ENCODE data around the gene XPC.
A peak's percentile ranks its signal among the peaks of the same experiment; 100 is the strongest.
"Not testable (repeated sequence)": the region's sequence is repeated elsewhere in the genome, so short reads cannot be mapped to it uniquely, and the experiment has no call there.

The XPC gene

DNA sequence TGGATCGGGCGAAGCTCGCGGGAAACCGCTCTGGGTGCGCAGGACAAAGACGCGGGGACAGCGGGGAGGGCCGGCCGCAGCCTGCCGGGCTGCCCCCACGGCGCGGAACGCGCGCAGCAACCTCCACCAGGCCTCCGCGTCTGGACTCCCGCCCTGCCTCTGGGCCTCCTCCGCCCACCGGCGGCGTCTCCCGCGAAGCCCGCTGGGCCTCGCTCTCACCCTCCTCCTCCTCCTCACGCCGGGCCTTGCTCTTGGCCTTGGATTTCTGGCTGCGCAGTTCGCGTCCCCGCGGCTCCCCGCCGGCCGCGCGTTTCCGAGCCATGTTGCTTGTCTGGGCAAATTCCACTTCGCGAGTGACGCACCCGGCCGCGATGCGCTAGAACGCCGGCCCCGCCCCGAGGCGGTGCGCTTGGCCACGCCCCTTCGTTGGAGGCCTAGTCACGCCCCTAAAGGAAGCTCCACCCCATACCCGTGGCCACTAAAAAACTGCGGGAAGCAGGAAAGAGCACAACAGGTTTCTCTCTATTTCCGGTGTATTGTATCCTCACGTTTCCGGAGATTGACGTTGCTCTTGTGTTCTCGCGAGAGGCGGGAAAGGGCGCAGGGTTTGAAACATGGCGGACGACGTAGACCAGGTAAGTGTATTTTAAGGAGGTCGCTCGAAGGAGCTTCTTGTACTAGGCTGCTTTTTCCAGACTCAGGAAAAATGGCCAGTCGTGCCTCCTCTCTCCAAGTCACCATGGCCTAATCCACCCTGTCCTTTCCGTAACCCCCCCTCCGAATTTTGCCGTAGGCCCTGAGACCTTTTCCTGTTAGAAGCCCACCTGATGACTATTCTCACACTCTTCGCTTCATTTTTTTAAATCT is at the start of gene XPC, which contains the start of gene LSM3:
TSS of gene XPC (minus strand) at position 355 of the 867 bp plus-strand sequence. CDS start at position 322, 33 bp downstream.
TSS of gene LSM3 (plus strand) at position 571 of the 867 bp plus-strand sequence. CDS start at position 615, 44 bp downstream.
- DNase-seq = peak; percentile 92

DNA sequence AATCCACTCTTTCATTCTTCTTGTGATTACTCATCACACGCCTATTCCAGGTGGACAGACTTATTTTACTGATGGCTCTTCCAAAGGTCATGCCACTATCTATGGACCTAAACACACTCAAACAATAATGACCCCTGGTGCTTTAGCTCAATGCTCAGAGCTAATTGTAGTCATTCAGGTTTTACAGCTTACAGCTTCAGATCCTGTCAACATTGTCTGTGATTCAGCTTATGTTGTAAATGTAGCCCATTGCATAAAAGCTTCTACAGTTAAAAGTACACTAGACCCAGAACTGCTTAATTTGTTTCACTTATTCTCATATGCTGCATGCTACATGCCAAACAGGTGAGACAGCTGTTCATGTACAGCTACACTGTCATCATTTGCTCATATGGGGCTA is 49.5 kb upstream of the XPC start:
- DNase-seq = no peak

DNA sequence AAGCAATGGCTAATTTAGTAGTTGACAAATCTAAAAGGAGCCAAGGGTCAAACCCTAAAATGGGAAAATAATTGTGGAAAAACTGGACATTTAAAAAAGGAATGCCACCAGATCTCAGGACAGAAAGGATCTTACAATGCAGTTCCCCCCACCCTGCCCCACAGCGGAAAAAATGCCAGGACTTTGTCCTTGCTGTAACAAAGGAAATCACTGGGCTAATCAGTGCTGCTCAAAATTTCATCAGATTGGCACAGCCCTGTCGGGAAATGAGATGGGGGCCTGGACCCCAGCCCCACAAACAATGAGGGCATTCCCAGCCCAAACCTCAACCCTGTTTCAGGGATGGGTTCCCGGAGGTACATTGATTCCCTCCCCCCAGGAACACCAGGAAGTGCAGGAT is 48.0 kb upstream of the XPC start:
- not testable (repeated sequence) for DNase-seq

DNA sequence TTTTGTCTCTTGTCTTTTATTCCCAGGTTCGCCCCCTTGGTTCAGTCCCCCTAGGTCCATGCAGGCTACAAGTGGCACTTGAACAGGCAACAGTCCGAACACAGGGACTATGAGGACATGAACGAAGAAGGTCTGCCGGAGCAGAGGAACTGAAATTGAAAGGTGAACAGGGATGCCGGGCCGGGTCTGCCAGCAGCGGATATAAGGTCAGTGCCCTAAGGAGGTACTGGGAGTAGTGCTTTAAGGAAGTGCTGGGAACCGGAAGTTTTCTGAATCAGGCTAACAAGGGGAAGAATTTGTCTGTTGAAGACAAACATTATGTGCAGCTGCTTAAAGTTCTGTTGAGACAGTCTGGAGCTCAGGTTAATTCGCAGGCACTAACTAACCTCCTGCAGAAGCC is 47.0 kb upstream of the XPC start:
- DNase-seq = no peak

DNA sequence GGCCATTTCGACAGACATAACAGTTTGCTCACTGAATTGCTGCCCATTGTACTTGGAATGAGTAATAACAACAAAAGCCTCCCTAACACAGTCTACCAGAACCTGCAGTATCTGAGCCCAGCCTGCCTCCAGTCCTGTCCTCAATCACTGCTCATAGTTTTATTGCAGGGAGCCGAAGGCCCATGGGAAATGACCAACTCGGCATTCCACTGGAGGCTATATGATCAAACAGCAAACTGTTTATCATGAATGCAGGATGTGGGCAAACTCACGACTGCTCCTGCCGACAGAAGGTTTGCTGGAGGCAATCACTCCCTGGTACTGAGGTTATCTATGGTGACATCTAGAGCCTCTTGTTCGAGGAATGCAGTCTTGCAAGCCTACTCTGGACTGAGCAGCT is 46.5 kb upstream of the XPC start:
- DNase-seq = no peak

DNA sequence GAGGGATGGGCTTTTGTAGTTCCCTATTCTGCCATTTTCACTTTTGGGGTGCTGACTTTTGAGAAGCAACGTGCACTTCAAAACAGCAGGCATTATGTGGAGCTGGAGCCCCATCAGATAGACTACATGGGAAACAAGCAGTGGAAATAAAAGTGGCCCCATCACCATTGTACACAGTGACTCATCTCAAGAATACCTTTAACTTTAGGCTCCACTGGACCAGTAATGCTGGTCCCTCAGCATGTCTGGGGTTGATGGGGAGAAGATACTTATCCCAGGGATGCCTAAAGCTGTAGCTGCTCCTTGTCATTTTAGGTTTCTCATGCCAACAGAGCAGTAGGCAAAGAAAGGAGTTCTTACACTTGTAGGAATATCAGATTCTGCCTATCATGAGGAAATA is 45.2 kb upstream of the XPC start:
- DNase-seq = no peak

DNA sequence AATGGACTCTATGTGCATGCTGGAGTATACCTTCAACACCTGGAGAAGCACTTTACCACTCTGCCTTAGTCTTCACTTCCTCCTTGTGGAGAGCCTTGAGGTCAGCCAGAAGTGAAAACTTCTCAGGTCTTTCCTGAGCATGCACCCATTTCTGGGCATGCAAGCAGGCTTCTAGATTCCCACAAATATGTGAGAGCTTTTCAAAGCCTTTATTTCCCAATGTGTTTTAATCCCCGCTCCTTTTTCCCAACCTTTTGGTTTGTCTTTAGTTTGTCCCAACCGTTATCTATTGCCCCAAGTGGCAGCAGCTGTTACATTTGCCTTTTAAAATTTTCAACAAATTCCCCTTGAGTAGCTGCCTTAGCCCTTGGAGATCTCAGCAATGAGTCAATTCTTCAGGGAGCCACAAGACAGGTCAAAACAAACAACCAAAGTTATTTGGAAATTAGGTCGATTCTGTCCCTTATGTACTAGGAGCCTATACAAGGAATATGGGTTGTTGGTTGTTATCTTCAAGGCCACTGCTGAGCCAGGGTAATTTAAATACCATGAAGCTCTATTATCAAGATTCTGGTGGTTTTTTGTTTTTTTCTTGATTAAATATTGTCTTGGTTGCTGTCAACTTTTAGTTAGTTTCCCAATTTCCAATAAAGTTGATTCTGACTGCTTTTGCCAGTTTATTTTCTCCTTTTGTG is 44.6 kb upstream of the XPC start:
- DNase-seq = no peak

DNA sequence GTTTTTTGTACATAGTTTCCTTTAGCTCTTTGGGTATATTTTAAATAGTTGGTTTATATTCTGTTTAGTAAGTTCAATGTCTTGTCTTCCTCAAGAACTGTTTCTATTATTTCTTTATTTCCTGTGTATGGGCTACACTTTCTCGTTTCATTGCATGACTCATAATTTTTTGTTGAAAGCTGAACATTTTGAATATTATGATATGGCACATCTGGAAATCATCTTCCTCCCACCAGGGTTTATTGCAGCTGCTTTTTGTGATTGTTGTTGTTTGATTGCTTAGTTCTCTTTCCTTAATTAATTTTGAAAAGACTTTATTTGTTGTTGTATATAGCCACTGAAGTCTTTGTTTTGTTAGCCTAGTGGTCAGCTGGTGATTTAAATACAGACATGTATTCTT is 44.1 kb upstream of the XPC start:
- no peak for DNase-seq

DNA sequence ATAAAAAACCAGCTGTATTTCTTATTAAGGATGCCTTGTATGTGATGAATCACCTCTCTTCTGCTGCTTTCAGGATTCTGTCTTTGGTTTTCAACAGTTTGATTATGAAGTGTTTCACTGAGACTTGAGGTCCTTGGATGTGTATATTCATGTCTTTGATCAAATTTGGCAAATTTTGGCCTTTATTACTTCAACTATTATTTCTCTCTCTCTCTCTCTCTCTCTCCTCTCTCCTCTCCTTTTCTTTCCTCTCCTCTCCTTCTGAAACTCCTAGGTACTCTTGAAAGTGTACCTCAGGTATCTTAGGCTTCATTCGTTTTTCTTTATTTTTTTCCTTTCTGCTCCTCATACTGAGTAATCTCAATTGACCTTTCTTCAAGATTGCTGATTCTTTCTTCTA is 43.5 kb upstream of the XPC start:
- no peak for DNase-seq

DNA sequence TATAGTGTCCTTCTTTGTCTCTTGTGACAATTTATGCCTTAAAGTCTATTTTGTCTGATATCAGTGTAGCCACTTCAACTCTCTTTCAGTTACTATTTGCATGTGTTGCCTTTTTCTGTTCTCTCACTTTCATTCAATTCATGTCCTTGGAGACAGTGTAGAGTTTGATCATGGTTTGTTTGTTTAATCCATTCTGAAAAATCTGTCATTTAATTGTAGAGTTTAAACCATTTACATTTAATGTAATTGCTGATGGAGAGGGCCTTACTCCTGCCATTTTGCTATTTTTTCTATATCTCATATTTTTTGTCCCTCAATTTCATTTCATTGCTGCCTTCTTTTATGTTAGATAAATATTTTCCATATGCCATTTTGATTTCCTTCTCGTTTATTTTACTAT is 42.5 kb upstream of the XPC start:
- DNase-seq = no peak

DNA sequence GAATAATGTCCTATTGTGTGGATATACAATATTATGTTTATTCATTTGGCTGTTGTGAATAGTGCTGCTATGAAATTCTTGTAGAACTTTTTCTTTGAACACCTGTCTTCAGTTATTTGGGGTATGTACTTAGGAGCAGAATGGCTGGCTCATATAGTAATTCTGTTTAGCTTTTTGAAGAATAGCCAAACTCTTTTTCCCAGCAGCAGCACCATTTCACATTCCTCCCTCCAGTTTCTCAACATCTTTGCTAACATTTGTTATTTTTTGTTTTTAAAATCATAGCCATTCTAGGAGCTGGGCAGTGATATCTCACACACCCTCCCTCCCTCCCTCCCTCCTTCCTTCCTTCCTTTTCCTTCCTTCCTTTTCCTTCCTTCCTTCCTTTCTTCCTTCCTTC is 40.0 kb upstream of the XPC start:
- no peak for DNase-seq

DNA sequence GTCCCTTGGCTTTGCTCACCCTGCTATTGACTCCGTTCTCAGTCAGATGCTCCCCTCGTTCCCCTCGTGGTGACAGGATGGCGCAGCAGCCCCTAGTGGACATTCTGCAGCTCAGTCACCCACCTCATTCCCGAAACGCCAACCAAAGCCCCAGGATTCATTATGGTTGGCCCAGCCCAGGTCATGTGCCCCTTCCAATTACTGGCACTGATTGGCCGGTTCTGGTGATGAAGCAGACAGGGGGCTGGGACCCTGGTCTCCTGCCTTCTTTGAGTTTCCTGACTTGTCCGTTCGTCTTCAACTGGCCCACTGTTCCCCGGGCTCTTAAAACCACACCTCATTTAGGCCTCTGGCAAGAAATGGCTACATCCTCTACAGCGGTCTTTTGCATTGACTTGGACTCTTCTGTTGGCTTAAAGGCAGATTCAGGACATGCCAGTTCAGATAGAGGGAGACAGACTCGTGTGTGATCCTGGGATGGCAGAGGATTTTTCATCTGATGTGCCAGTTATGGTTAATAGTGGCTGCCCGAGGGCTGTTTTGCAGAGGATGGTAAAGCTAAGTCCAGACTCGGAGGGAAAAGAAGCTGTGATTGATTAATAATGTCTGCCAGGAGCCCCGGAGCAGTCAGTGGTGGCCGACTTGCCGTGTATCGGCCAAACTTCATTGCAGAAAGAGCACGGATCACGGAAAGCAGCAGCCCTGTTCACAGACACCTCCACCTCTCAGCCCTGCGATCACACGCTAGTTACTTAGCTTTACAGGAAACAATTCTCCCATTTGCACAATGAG is 38.1 kb upstream of the XPC start:
- DNase-seq = peak; percentile 21

DNA sequence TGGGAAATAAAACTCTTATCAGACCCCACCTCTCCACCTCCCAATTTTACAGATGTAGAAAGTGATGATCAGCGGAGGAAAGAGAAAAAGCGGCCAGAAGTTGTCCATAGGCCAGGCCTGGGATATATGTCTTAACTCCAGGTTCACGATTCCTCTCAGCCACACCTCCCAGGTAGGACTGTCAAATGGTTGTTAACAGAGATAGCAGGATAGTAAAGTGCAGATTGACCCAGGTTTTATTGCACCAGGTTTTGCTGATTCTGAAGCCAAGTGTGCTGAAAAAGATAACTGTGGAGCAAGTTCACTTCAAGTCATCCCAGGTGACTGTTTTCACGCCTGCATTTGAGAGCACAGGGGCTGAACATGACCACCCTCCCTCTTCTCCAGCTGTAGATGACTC is 36.4 kb upstream of the XPC start:
- no peak for DNase-seq

DNA sequence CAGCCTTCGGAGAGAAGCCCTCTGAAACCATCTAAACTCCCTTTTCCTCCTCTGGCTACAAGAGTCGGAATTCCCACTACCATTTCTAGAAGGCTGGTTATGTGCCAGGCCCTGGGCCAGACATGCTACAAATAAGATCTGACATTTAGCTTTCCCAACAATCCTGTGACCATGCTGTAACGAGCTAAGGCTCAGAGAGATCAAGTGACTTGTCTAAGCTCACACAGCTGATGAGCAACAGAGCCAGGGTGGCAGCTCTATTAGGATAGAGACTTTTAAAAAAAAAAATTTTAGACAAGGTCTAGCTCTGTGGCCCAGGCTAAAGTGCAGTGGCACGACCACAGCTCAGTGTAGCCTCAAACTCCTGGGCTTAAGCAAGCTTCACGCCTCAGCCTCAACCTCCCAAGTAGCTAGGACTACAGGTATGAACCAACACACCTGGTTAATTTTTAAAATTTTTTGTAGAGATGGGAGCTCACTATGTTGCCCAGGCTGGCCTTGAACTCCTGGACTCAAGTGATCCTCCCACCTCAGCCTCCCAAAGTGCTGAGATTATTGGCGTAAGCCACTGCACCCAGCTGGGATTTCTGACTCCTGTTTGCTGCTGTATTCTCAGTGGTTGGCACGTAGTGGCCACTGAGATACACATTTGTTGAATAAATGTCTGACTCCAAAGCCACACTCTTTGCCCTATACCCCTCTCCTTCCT is 34.8 kb upstream of the XPC start:
- no peak for DNase-seq

DNA sequence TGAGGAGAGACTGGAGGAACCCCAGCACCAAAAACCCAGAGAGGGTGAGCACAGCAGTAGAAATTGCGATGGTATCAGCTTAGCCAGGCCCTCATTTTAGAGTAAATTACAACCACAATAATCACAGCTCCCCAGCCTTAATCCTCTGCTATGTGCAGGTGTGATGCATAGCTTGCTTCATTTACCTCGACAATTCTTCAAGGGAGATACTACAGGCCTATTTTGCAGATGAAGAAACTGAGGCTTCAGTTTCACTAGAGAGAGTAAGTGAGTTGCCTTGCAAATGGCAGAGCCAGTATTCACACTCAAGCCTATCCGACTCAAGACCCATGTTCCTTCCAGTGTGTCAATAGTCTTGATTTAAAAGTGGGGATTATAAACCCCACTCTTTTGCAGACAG is 33.6 kb upstream of the XPC start:
- DNase-seq = no peak

DNA sequence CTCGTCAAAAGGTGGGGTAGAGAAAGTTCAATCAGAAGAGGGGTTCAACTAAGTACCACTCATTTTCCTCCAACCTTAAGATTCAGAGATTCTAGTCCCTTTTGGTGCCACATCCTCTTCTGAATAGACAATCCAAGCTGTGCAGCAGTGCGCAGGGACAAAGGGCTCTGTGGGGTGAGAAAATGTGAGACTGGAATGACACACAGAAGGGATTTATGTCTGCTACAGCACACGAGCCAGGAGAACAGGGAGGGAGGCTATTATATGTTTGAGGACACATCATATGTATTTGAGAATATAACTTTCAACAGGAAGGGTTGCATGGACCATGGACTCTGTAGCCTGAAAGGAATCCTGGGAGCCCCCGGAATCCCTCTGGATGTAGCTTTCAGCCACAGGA is 33.2 kb upstream of the XPC start:
- no peak for DNase-seq

DNA sequence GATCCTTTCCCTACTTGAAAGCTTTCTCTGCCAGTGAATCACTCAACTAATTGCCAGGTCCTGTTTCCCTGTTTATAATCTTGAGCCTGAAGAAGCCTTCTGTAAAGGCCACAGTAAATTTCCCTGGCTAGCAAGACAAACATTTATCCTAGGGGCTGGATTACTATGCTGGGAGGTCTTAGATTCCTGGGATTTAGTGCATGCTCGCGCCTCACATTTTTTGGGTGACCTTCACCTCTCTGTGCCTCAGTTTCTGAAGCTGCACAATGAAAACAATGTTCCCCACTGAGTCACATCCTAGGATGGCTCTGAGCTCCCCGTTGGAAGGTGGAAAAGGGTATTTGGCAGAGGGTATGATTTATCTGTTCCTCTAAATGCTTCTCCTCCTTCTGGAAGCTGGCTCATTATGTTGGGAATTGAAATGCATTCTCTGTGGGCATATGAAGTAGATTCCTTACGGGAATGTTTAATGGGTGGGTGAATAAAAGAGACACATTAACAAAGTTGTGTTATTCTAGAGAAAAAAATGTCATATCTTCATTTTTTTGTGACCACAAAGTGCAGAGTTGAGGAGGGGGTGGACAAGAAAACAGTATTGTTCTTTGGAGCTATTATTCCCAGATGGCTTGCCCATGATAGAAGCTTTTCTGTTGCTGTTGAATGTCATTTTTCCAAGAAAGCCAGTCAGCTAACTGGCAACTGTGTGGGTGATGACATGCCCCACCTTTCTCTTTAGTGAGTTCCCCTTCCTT is 32.6 kb upstream of the XPC start:
- DNase-seq = no peak

DNA sequence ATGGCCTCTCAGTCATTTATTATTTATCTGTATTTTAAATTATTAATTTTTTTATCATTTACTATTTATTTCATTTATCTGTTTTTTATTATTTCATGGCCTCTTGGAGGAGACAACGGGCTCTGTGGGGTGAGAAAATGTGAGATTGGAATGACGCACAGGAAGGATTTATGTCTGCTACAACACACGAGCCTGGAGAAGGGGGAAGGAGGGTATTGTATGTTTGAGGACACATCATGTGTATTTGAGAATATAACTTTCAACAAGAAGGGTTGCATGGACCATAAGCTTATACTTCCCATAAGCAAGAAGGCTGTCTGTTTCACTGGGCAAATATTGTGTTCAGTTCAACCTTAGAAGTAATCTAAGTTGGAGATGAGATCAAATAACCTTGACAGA is 31.9 kb upstream of the XPC start:
- no peak for DNase-seq

DNA sequence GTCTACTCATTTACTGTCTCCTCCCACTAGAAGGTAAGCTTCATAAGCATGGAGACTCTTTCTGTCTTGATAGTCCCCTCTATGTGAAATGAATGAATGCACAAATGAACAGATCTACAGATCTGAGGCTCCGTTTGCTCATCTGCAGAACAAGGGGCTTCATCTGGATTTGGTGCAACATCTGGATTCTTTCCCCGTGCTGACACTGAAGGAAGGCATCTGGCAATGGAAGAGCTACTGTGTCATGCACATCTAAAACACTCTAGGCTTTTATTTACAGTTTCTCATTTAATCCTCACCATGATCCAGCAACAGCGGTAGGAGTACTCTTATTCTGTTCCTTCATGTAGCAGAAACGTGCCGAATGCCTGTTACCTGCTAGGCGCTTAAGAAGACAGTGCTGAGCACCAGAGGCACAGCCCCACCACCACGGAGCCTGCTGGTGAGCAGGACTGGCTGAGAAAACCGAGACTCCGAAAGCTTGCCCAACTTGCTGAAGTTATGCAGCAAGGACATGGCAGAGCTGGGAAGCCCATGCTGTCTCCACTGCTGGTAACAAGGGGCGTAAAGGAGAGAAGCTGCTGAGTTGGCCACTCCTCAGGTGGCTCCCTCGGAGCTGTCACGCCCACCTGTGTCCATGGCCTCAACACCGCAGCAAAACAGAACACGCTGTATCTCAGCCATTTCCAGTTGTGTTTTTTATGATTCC is 31.3 kb upstream of the XPC start:
- no peak for DNase-seq

DNA sequence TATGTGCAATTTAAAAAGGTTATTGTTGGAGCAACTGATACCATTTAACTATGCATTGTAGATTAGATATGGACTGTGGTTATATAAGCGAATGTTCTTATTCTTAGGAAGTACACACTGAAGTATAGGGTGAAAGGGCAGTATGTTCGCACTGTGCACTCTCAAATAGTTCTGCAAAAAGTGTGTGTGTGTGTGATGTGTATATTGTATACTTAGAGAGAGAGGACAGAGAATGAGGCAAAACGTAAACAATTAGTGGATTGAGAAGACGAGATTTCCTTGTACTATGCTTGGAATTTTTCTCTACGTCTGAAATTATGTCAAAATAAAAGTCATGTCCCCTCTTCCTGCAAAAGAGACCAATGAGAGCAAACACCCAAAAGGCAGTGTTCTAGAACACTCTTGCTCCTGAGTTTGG is 30.6 kb upstream of the XPC start:
- DNase-seq = no peak

DNA sequence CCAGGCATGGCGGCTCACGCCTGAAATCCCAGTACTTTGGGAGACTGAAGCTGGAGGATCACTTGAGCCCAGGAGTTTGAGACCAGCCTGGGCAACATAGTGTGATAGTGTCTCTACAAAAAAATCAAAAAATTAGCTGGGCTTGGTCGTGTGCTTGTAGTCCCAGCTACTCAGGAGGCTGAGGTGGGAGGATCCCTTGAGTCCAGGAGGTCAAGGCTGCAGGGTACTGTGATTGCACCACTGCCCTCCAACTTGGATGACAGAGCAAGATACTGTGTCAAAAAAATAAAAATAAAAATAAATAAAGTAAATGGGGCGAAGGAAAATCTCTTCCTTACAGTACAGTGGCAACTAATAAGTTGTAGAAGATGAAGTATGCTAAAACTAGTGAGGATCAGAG is 29.8 kb upstream of the XPC start:
- no peak for DNase-seq

Measured in GOT3 (cell line).